AG20443 (cell line): ENCODE data around the gene SDK1.
"Not testable (repeated sequence)": the region's sequence is repeated elsewhere in the genome, so short reads cannot be mapped to it uniquely, and the experiment has no call there.

Experiments
- DNase-seq: peaks from one replicate; pipeline ENCODE4 v3.0.0; 2012; ENCODE audit warnings: low spot score, mixed read lengths

Gene SDK1

GRCh38 chr7:3959364-3959763, 658.3 kb downstream of the SDK1 start:
- no peak for DNase-seq

DNA sequence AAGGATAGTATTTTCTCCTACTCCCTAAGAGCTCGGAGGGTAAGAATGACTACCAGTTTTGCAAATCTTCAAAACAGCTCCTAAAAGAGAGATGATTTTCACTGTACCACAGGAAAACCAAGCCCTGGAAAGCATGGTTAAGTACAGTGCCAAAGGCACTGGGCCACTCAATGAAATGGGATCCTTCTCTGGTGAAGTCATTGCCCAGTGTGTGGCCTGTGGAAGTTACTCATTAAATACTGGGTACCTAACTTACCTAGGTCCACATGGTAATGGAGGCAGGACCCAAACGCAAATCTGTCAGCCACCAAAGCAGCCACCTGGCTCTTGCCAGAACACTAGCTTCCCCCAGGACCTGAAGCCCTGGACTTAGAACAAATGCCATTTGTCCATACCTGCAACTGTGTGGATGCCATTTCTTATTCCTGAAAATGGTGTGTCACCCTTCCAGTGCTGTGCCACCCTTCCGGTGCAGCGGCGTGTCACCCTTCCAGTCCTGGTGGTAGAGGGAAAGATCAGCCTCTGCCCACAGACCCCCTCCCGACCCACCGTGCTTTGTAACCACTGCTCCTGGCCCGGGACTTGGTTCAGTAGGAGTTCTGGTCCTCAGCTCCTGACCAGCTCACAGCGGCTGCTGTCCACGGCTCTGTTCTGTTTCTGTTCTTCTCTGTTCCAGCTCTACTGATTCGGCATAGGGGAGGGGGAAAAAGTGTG, 659.2 kb downstream of the SDK1 start:
- DNase-seq, result no peak

DNA sequence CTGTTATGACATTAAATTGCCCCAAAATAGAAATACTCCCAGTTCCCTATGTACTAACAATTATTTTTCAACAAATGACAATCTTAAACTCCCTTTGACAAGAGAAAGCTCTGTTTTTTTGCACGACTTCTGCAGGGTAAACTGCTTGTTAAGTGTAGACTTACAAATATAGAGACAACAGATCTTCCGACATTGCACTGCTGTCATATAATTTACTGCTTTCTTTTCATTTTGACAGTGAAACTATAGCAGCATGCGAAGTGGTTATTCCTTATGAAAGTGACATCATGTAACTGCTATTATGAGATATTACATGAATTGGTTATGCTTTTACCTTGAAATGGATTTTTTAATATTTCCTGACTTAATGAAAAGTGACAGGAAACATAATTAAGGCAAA, 659.9 kb downstream of the SDK1 start:
- no peak for DNase-seq

DNA sequence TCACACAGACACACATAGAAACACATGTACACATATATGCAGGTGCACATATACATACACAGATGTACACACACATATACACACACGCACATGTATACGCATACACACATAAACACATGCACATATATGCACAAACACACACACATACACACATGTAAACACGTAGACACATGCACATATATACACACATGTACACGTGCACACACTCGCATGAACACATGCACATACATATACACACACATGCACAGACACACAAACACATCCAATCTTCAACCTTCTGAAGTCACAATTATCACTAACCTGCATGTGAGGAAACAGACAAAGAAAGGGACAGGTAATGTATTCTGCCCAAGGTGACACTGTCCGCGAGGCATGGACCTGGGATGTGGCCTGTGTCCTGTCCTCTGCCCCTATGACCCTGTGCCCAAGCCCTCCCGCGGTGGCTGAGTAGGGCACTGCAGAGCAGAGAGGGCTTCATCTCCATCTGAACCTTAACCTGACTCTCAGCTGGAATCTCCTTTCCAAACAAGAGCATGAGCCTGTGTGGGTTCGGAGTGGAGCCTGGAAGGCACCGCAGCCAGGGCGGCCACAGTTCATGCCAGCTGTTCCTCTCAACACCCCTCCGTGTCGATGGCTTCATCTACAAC, 660.9 kb downstream of the SDK1 start:
- no peak for DNase-seq

DNA sequence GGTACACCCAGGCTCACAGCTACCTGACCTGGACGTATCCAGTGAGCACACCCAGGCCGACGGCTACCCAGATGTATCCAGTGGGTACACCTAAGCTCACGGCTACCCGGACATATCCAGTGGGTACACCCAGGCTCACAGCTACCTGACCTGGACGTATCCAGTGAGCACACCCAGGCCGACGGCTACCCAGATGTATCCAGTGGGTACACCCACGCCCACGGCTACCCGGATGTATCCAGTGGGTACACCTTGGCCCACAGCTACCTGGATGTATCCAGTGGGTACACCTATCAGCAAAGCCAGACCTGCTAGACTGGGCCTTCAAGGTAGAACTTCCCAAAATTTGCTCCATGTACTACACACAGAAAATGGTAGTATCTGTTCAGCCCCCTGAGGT, 662.7 kb downstream of the SDK1 start:
- not testable (repeated sequence) for DNase-seq

- DNase-seq, result no peak
Measured at GRCh38 chr7:3964980-3965606, 664.0 kb downstream of the SDK1 start.

GRCh38 chr7:3965794-3966395, 664.8 kb downstream of the SDK1 start:
- DNase-seq, result no peak

DNA sequence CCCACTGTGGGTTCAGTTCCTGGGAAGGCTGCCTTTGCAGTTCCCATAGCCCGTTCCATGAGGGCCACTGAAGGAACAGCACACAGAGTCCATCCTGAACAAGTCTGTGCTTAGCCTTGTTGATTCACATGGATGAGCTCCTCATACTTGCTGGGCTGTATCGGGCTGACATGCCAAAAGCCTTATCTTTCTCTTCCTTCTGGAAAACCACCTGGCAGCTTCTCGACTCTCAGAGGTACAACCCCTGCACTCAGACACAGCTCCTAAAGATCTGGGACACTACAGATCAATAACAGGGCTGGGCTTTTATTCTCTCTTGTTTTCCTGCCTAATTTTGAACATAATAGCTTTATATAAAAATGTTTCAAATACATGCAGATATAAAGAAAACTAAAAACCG, 667.2 kb downstream of the SDK1 start:
- no peak for DNase-seq

- no peak for DNase-seq
Measured at GRCh38 chr7:3969286-3969685, 668.2 kb downstream of the SDK1 start.

GRCh38 chr7:3971323-3971722, 670.3 kb downstream of the SDK1 start:
- DNase-seq, result no peak

- DNase-seq, result no peak
Measured at GRCh38 chr7:3973264-3973663, 672.2 kb downstream of the SDK1 start.

GRCh38 chr7:3974329-3974728, 673.3 kb downstream of the SDK1 start:
- DNase-seq, result no peak

GRCh38 chr7:3975371-3975770, 674.3 kb downstream of the SDK1 start:
- DNase-seq, result no peak

GRCh38 chr7:3977391-3977790, 676.3 kb downstream of the SDK1 start:
- DNase-seq, result no peak

GRCh38 chr7:3978839-3979238, 677.8 kb downstream of the SDK1 start:
- no peak for DNase-seq

DNA sequence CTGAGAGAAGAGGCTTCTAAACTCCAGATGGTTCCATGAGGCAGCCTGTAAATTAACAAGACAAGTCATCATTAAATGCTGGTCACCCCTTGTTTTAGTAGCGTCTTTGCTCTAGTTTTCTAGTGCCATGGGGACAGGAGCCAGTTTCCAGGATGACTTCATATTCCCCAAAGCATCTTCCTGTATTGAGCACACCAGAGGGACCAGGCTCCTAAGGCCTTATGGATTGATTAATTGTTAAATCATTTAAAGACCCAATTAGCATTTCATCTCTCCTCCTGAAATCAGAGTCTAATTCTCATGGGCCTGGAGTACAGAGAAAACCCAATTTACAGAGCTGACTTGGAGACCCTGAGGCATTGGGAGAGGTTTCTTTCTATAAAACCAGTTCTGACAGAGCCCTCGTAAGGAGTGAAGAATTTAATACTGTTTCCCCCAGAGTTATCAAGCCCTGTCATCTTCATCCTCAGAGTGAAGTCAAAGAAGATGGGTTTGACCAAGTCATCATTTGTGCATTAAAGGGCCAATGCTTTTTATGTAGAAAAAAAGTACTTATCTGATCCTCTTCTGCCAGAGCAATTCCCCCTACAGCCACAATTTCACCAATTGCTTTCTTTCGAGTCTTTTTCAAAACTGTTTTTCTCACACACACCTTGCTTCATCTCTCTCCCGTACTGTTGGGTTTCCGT, 678.7 kb downstream of the SDK1 start:
- DNase-seq, result no peak

DNA sequence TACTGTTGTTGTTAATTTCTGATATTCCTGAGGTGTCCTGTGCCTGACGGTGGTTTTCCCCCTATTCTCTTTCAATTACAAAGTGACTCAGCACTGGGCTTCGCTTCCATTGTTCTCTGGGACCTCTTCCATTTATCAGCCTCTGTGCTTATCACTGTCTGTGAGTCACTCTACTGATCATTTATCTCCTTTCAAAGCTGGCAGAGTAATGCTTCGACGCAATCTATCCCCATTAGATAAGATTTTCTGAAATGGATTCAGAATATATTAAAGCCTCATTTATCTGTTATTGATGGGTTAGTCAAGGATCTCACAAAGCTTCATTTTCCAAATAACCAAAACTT, 679.2 kb downstream of the SDK1 start:
- DNase-seq, result no peak

GRCh38 chr7:3981281-3981680, 680.2 kb downstream of the SDK1 start:
- DNase-seq, result no peak

DNA sequence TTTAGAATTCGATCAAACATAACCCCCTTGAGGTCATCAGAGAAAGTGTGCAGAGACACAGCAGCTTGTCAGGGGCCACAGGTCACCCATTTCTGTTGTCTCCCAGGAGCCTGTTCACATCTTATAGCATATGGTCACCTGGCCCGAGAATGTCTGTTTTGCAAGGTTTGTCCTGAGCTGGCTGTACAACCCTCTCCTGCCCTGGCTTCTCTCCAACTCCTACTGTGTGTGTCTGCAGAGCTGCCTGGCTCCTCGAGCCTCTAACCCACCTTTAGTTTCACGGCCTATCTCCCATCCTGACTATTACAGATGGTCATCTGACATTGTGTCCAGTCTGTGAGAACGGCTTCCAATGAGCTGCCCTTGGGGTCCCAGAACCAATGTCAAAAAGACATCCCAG, 683.4 kb downstream of the SDK1 start:
- DNase-seq, result no peak

DNA sequence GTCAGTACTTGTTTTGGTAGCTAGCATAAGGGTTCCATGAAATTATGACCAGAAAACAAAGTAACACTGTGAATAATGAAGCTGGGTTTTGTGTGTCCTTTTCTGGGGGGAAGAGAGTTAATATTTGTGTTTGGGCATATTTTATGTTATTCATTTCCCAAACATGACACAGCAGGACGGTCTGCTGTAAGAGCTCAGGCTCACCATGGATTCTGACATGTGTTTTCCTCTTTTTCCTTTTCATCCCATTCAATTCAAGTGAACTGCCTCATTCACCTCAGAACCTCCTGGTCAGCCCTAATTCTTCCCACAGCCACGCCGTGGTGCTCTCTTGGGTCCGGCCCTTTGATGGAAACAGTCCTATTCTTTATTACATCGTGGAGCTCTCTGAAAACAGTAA, 685.9 kb downstream of the SDK1 start:
- no peak for DNase-seq

DNA sequence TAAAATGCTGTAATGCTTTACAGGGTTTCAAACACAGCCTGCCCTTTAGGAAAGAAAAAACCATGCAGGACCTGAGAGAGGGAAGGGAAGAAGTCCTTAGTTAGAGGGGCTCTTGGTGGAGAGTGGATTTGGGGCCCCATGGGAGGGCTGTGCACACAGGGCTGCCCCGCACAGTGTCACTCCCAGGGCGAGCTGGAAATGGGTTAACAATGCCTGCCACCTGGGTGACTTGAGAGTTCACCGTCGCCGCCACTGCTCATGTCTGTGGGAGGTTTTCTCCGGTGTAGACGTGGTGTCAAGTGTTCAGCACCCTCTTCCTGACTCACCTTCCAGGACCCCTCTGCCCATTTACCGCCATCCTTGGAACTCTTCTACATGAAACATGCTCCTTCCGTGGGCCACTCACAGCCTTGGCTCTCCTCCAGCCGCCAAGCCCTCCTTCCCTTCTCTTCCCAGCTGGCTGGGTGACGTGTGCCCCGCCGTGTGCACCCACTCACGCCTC, 686.4 kb downstream of the SDK1 start:
- DNase-seq, result no peak

DNA sequence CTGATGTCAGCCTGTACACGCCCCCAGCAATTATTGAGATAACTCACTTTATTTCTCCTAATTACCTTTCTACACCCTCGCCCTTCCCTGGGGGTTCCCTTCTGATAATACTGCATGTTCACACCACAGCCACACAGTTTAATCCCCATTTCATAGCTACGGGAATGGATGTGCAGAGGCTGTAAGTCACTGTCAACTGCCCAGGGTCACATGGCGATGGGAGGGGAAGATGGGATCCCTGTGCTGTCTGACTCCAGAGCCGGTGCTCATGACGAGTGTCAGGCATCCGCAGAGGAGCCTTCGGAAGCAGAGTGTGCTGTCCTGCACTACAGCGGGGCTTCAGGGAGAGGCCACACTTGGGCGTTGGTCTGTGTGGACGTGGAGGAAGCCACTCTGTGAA, 688.7 kb downstream of the SDK1 start:
- DNase-seq, result no peak
